IMR-90 (cell line): Measurements from ENCODE around the gene RAB43. TPM values are rescaled to one million over a fixed set of nuclear protein-coding genes. Genes with fewer than 3 reads are reported as not detected.

Source experiments
- ATAC-seq: fragments of 200-7000 bp; cut with Tn5 transposase; 2 replicates; pipeline ENCODE4 v1.9.1; 2020; ENCODE audit warnings: low read depth, mild to moderate bottlenecking, moderate library complexity
- BruUV-seq: library from RNA; stranded (reverse); fragments of 400-500 nt; replicated peaks from 2 replicates; lab custom pipeline; 2021; lab: Mats Ljungman, UMichigan
- CTCF ChIA-PET: fragments of 300-600 bp; formaldehyde crosslinking; extraction: SDS; loops from one replicate; lab custom pipeline; 2021; ENCODE audit warnings: antibody characterized with exemption; lab: Yijun Ruan, JAX
- POLR2A ChIA-PET: fragments of 300-600 bp; sonication (Branson Sonifier 250); formaldehyde crosslinking; loops from one replicate; lab custom pipeline; 2022; ENCODE audit warnings: antibody characterized with exemption; ENCODE audit not compliant: unreplicated experiment; lab: Charles Lee
- DNase-seq: peaks from one replicate; pipeline ENCODE4 v3.0.0; 2013
- H2AFZ ChIP-seq: replicated peaks from 2 replicates; pipeline ENCODE3; 2013; ENCODE audit warnings: low read length, mild to moderate bottlenecking; ENCODE audit not compliant: poor library complexity
- H2AK5ac ChIP-seq: 2 replicates; pipeline ENCODE4 v1.6.1; 2013; ENCODE audit warnings: low read depth, low read length, inconsistent platforms
- H2AK9ac ChIP-seq: replicated peaks from 2 replicates; pipeline ENCODE3; 2013; ENCODE audit warnings: mild to moderate bottlenecking, low read depth, low read length, moderate library complexity; ENCODE audit not compliant: poor library complexity
- H2BK120ac ChIP-seq: 2 replicates; pipeline ENCODE4 v1.6.1; 2013; ENCODE audit warnings: low read depth, low read length, inconsistent platforms
- H2BK15ac ChIP-seq: 3 replicates; pipeline ENCODE4 v1.6.1; 2013; ENCODE audit warnings: low read depth, low read length, inconsistent platforms
- H2BK20ac ChIP-seq: 2 replicates; pipeline ENCODE4 v1.6.1; 2013; ENCODE audit warnings: low read depth, mild to moderate bottlenecking, inconsistent platforms, low read length, moderate library complexity
- H2BK5ac ChIP-seq: 2 replicates; pipeline ENCODE4 v1.6.1; 2013; ENCODE audit warnings: mild to moderate bottlenecking, low read depth, low read length, inconsistent platforms; ENCODE audit not compliant: poor library complexity, severe bottlenecking
- H3K14ac ChIP-seq: replicated peaks from 2 replicates; pipeline ENCODE4 v1.6.1; 2013; ENCODE audit warnings: low read depth, low read length, inconsistent platforms
- H3K18ac ChIP-seq: 2 replicates; pipeline ENCODE4 v1.6.1; 2013; ENCODE audit warnings: low read depth, low read length, control low read depth
- H3K23ac ChIP-seq: 2 replicates; pipeline ENCODE4 v1.6.1; 2013; ENCODE audit warnings: low read depth, low read length, inconsistent platforms
- H3K27ac ChIP-seq: 2 replicates; pipeline ENCODE4 v1.5.1; 2013; ENCODE audit warnings: mild to moderate bottlenecking, control low read depth, low read length; ENCODE audit not compliant: insufficient read depth
- H3K27me3 ChIP-seq: 2 replicates; pipeline ENCODE4 v1.6.1; 2013; ENCODE audit warnings: low read length; ENCODE audit not compliant: control insufficient read depth, insufficient read depth
- H3K36me3 ChIP-seq: 2 replicates; pipeline ENCODE4 v1.6.1; 2013; ENCODE audit warnings: low read length, mixed read lengths; ENCODE audit not compliant: control insufficient read depth, insufficient read depth
- H3K4ac ChIP-seq: 2 replicates; pipeline ENCODE4 v1.6.1; 2013; ENCODE audit warnings: low read depth, low read length, inconsistent platforms
- H3K4me1 ChIP-seq: 2 replicates; pipeline ENCODE4 v1.6.1; 2013; ENCODE audit warnings: low read length, mixed read lengths; ENCODE audit not compliant: control insufficient read depth, insufficient read depth
- H3K4me2 ChIP-seq: 2 replicates; pipeline ENCODE4 v1.6.1; 2013; ENCODE audit warnings: low read depth, mild to moderate bottlenecking, control low read depth, low read length, moderate library complexity
- H3K4me3 ChIP-seq: 2 replicates; pipeline ENCODE4 v1.5.1; 2013; ENCODE audit warnings: low read depth, mild to moderate bottlenecking, control low read depth, low read length, moderate library complexity; ENCODE audit not compliant: insufficient read depth
- H3K56ac ChIP-seq: 2 replicates; pipeline ENCODE4 v1.6.1; 2013; ENCODE audit warnings: low read length, inconsistent platforms; ENCODE audit not compliant: insufficient read depth; ENCODE audit errors: extremely low read depth
- H3K79me1 ChIP-seq, 2 experiments: 2 replicates each; pipeline ENCODE4 v1.6.1; 2013; ENCODE audit warnings: low read length in 2 of 2, inconsistent platforms in 1 of 2, low read depth in 1 of 2
- H3K9ac ChIP-seq: 2 replicates; pipeline ENCODE4 v1.6.1; 2013; ENCODE audit warnings: low read depth, low read length, control low read depth
- H3K9me1 ChIP-seq: 2 replicates; pipeline ENCODE4 v1.6.1; 2013; ENCODE audit warnings: low read length, inconsistent platforms; ENCODE audit not compliant: insufficient read depth
- H3K9me3 ChIP-seq: 2 replicates; pipeline ENCODE4 v1.6.1; 2013; ENCODE audit warnings: low read length; ENCODE audit not compliant: control insufficient read depth, insufficient read depth
- H4K20me1 ChIP-seq: 2 replicates; pipeline ENCODE4 v1.6.1; 2013; ENCODE audit warnings: low read length, inconsistent platforms; ENCODE audit not compliant: insufficient read depth
- H4K5ac ChIP-seq: 2 replicates; pipeline ENCODE4 v1.6.1; 2013; ENCODE audit warnings: mild to moderate bottlenecking, low read depth, low read length, control low read depth
- H4K8ac ChIP-seq, 2 experiments: 2 replicates each; pipeline ENCODE4 v1.6.1; 2013; ENCODE audit warnings: low read depth in 2 of 2, low read length in 2 of 2, control low read depth in 1 of 2, inconsistent platforms in 1 of 2
- H4K91ac ChIP-seq: 2 replicates; pipeline ENCODE4 v1.6.1; 2013; ENCODE audit warnings: low read depth, low read length, inconsistent platforms; ENCODE audit not compliant: insufficient read depth
- BHLHE40 ChIP-seq: fragments of 150-350 bp; IDR thresholded peaks from 2 replicates; pipeline ENCODE4 v1.6.1; 2016; ENCODE audit warnings: mild to moderate bottlenecking, low read depth, low read length
- CEBPB ChIP-seq: IDR thresholded peaks from 2 replicates; pipeline ENCODE4 v1.6.1; 2012; ENCODE audit warnings: low read depth, low read length, improper control_type of control experiment
- CHD1 ChIP-seq: IDR thresholded peaks from 2 replicates; pipeline ENCODE4 v1.6.1; 2012; ENCODE audit warnings: low read depth, low read length, improper control_type of control experiment
- FOS ChIP-seq: fragments of 150-350 bp; IDR thresholded peaks from 2 replicates; pipeline ENCODE4 v1.6.1; 2016; ENCODE audit warnings: low read depth, low read length
- MAFK ChIP-seq: IDR thresholded peaks from 2 replicates; pipeline ENCODE4 v1.6.1; 2012; ENCODE audit warnings: low read depth, low read length, improper control_type of control experiment
- MAZ ChIP-seq: IDR thresholded peaks from 2 replicates; pipeline ENCODE4 v1.6.1; 2012; ENCODE audit warnings: low read depth, mild to moderate bottlenecking, low read length, improper control_type of control experiment, moderate library complexity, borderline replicate concordance
- MXI1 ChIP-seq: IDR thresholded peaks from 2 replicates; pipeline ENCODE4 v1.6.1; 2012; ENCODE audit warnings: low read depth, mild to moderate bottlenecking, low read length, moderate library complexity, borderline replicate concordance
- NFE2L2 ChIP-seq: fragments of 150-350 bp; IDR thresholded peaks from 2 replicates; pipeline ENCODE4 v1.6.1; 2016; ENCODE audit warnings: low read depth, mild to moderate bottlenecking, low read length
- POLR2A ChIP-seq: IDR thresholded peaks from 2 replicates; pipeline ENCODE4 v1.6.1; 2012; ENCODE audit warnings: mild to moderate bottlenecking, low read depth, low read length
- RAD21 ChIP-seq: IDR thresholded peaks from 2 replicates; pipeline ENCODE4 v1.6.1; 2012; ENCODE audit warnings: low read length, improper control_type of control experiment
- RCOR1 ChIP-seq: IDR thresholded peaks from 2 replicates; pipeline ENCODE4 v1.6.1; 2012; ENCODE audit warnings: mild to moderate bottlenecking, low read length, improper control_type of control experiment; ENCODE audit not compliant: insufficient replicate concordance
- RFX5 ChIP-seq: IDR thresholded peaks from 2 replicates; pipeline ENCODE4 v1.8.0; 2012; ENCODE audit warnings: low read depth, mild to moderate bottlenecking, low read length, moderate library complexity
- SMC3 ChIP-seq: fragments of 150-350 bp; IDR thresholded peaks from 2 replicates; pipeline ENCODE4 v1.6.1; 2016; ENCODE audit warnings: low read depth, mild to moderate bottlenecking, antibody characterized with exemption, low read length, moderate library complexity
- WGBS, 2 experiments: methylation state at CpG; one replicate each; pipeline versions ENCODE4 v1.1.5 to v1.1.7; 2013; ENCODE audit warnings: missing lambda C conversion rate in 2 of 2; ENCODE audit not compliant: insufficient read length in 1 of 2; ENCODE audit errors: extremely low coverage in 2 of 2; 5-methylcytosine and 5-hydroxymethylcytosine counted together
- dilution Hi-C: fragments of 300-500 bp; cut with HindIII; formaldehyde crosslinking; loops from one replicate; pipeline ENCODE4 v1.14.3; 2018; ENCODE audit warnings: low sequenced_read_pairs; ENCODE audit not compliant: unreplicated experiment
- in situ Hi-C: fragments of 300-500 bp; cut with MboI; formaldehyde crosslinking; loops from 3 replicates; pipeline ENCODE4 v1.14.3; 2019; ENCODE audit warnings: low sequenced_read_pairs, inconsistent platforms, mixed read lengths
- intact Hi-C: fragments of 100-400 bp; cut with micrococcal nuclease; formaldehyde crosslinking; loops from 2 replicates; pipeline ENCODE4 v1.10.0; 2022
- polyA plus RNA-seq, 3 experiments: library from polyadenylated mRNA; depleted of rRNA; stranded (reverse); fragments of >200 nt; gene quantifications; 2 replicates each; pipeline ENCODE4 v1.2.3, GENCODE V29; 2012; ENCODE audit warnings: low replicate concordance in 1 of 3
- total RNA-seq: library from RNA; depleted of rRNA; stranded (reverse); fragments of >200 nt; gene quantifications from 2 replicates; pipeline ENCODE4 v1.2.3, GENCODE V29; 2012
- TF ChIP-seq, protein P1 (sequence below): conservative IDR thresholded peaks from 2 replicates; pipeline ENCODE4 v1.5.1; 2012; ENCODE audit warnings: mild to moderate bottlenecking, low read depth, low read length, improper control_type of control experiment
- TF ChIP-seq, protein P2 (sequence below): fragments of 150-350 bp; IDR thresholded peaks from 2 replicates; pipeline ENCODE4 v1.6.1; 2017; ENCODE audit warnings: mild to moderate bottlenecking, antibody characterized with exemption, low read length, low read depth
- TF ChIP-seq, protein P3 (sequence below): fragments of 150-350 bp; IDR thresholded peaks from 2 replicates; pipeline ENCODE4 v1.6.1; 2016; ENCODE audit warnings: low read depth, mild to moderate bottlenecking, low read length, moderate library complexity, borderline replicate concordance

RAB43 gene
- total and polyA plus RNA-seq, 2 of the 4 experiments (the other 2 are of a cell fraction) = 9.9 to 14.0 TPM

DNA sequence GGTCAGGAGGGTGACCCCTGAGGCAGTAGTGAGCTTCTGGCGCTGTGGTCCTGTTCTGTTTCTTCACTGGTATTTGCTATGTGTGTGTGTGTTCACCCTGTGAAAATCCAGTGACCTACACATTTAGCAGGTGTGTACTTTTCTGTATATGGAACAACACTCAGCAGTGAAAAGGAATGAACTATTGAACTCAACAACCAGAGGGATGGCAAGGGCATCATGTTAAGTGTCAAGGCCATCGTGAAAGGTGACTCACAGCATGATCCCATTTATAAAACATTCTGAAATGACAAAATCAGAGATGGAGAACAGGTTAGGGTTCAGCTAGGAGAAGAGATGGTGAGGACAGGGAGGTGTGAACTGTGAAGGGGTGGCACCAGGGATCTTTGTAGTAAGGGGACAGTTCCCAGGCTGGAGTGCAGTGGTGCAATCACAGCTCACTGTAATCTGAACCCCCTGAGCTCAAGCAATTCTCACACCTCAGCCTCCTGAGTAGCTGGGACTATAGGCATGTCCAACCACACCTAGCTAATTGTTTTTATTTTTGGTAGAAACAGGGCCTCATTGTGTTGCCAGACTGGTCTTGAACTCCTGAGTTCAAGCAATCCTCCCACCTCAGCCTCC, 10.0 kb upstream of the RAB43 start:
- no peak for DNase-seq
- Histone ChIP-seq H4K5ac (no peak overlapping the region), H3K79me1 (no peaks in the 10 kb centered on the region; a peak in 1 of 4 replicates), H2BK5ac (no peak overlapping the region), H4K20me1 (no peaks in the 10 kb centered on the region), H3K36me3 (peaks cover 49% of the 10 kb centered on the region), H3K14ac (no peak overlapping the region), H4K8ac (no peak overlapping the region), H2BK120ac (no peak overlapping the region), H3K27ac (no peak overlapping the region), H2BK15ac (no peak overlapping the region), H3K9ac (no peak overlapping the region), H2BK20ac (no peak overlapping the region), H3K23ac (no peak overlapping the region), H3K9me1 (no peaks in the 10 kb centered on the region), H3K4me3 (no peak overlapping the region), H2AK5ac (no peak overlapping the region), H3K27me3 (no peaks in the 10 kb centered on the region), H4K91ac (no peak overlapping the region), H3K56ac (no peak overlapping the region), H3K4me1 (peaks cover 8% of the 10 kb centered on the region; the same call in 1 of the 2 replicates), H3K9me3 (no peaks in the 10 kb centered on the region), H3K4ac (no peak overlapping the region), H2AK9ac (no peak overlapping the region), H3K4me2 (no peak overlapping the region), H3K18ac (no peak overlapping the region), H2AFZ (no peak overlapping the region)
- no peak for ATAC-seq
- ChIA-PET CTCF (no interaction called here), POLR2A (no interaction called here)
- BruUV-seq = no TSS peak
- no CpG with 5 or more reads among the region's 2 CpGs for WGBS, 2 experiments
- intact Hi-C loops (no loop called here), in situ Hi-C loops (no loop called here), dilution Hi-C loops (no loop called here)
- TF ChIP-seq, protein P1, sequence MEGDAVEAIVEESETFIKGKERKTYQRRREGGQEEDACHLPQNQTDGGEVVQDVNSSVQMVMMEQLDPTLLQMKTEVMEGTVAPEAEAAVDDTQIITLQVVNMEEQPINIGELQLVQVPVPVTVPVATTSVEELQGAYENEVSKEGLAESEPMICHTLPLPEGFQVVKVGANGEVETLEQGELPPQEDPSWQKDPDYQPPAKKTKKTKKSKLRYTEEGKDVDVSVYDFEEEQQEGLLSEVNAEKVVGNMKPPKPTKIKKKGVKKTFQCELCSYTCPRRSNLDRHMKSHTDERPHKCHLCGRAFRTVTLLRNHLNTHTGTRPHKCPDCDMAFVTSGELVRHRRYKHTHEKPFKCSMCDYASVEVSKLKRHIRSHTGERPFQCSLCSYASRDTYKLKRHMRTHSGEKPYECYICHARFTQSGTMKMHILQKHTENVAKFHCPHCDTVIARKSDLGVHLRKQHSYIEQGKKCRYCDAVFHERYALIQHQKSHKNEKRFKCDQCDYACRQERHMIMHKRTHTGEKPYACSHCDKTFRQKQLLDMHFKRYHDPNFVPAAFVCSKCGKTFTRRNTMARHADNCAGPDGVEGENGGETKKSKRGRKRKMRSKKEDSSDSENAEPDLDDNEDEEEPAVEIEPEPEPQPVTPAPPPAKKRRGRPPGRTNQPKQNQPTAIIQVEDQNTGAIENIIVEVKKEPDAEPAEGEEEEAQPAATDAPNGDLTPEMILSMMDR = no peak
- TF ChIP-seq, protein P2, sequence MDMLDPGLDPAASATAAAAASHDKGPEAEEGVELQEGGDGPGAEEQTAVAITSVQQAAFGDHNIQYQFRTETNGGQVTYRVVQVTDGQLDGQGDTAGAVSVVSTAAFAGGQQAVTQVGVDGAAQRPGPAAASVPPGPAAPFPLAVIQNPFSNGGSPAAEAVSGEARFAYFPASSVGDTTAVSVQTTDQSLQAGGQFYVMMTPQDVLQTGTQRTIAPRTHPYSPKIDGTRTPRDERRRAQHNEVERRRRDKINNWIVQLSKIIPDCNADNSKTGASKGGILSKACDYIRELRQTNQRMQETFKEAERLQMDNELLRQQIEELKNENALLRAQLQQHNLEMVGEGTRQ = no peak
- no peak for TF ChIP-seq MAFK
- no peak for TF ChIP-seq CHD1
- TF ChIP-seq MXI1 = no peak
- TF ChIP-seq RAD21 = no peak
- no peak for TF ChIP-seq MAZ
- TF ChIP-seq NFE2L2 = no peak
- no peak for TF ChIP-seq RCOR1
- no peak for TF ChIP-seq FOS
- no peak for TF ChIP-seq CEBPB
- TF ChIP-seq POLR2A = no peak
- TF ChIP-seq SMC3 = no peak
- TF ChIP-seq, protein P3, sequence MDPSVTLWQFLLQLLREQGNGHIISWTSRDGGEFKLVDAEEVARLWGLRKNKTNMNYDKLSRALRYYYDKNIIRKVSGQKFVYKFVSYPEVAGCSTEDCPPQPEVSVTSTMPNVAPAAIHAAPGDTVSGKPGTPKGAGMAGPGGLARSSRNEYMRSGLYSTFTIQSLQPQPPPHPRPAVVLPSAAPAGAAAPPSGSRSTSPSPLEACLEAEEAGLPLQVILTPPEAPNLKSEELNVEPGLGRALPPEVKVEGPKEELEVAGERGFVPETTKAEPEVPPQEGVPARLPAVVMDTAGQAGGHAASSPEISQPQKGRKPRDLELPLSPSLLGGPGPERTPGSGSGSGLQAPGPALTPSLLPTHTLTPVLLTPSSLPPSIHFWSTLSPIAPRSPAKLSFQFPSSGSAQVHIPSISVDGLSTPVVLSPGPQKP = no peak
- TF ChIP-seq RFX5 = no peak
- TF ChIP-seq BHLHE40 = no peak
